ENCODE measurements around the gene EPHB1.

EPHB1 gene

DNA sequence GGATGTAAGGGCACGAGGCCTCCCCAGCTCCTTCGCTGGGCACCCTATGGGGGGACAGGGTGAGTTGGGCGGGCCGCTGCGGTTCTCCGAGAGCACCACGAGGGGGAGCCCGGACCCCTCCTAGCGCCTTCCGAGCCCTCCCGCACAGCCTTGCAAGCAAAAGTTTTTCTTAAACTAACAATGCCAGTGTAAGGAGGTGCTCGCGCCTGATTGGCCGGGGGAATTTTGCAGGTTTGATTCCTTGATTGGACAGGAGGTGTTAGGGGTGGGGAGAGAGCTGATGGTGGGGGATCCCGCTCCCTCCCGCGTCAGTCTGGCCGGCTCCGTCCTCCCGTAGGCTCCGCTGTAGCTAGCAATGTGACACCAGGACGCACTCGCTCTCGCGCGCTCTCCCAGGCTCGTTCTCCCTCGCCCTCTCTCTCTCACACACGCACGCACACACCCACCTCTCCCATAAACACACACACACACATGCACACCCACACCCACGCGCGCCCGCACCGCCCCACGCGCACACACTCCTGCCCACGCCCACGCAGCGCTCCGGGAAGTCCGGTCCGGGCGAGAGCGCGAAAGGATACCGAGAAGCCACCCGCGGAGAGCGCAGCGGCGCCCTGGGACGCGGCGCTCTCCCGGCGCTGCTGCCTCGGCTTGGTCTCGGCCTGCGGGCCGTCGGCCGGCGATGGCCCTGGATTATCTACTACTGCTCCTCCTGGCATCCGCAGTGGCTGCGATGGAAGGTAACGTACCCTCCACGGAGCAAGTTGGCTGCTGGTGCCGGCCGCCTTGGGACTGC is at the start of gene EPHB1:
TSS of gene EPHB1 (plus strand) at position 311 of the 796 bp plus-strand sequence.
- Histone ChIP-seq H3K9me3 (ENCODE audit: control insufficient read depth in 1 of 2, low read length in 2 of 2) (no peaks in the 10 kb centered on the region), H3K9ac (ENCODE audit: low read depth in 1 of 2, low read length in 2 of 2) (peak within 1 kb of the TSS in 1 of 2 donors; percentile 12), H3K4me3 (ENCODE audit: low read depth in 1 of 2, low read length in 2 of 2) (peak within 1 kb of the TSS; percentile 69 to 74), H3K27me3 (ENCODE audit: control insufficient read depth in 1 of 2, insufficient read depth in 2 of 2, low read length in 2 of 2) (peaks cover 33 to 45% of the 10 kb centered on the region in 2 donors), H3K36me3 (ENCODE audit: control insufficient read depth in 1 of 2, insufficient read depth in 2 of 2, low read length in 2 of 2) (no peaks in the 10 kb centered on the region), H3K4me1 (ENCODE audit: control insufficient read depth in 1 of 2, insufficient read depth in 2 of 2, low read length in 2 of 2) (peaks cover 0 to 17% of the 10 kb centered on the region in 2 donors), H3K27ac (ENCODE audit: low read depth, low read length) (no peak within 1 kb of the TSS)

DNA sequence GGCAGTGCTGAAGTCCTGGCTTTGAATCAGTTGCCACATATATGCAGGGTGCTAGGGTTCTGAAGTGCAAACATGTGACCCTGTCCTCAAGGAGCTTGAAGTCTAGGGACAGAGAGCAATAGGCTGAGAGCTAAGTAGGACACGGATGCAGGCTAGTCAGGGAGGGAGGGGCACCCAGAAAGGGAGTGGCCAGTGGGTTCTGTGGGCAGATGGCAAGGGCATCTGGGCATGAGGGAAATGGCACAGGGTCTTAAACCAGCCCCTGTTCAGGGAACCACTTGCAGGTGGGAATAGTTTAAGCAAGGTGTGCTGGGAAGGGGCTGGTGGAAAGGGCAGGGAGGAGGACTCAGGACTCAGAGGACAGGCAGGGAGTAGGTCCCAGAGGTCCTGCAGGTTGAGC is 46.4 kb upstream of the EPHB1 start:
- Histone ChIP-seq H3K9me3 (ENCODE audit: control insufficient read depth in 1 of 2, low read length in 2 of 2) (no peaks in the 10 kb centered on the region), H3K36me3 (ENCODE audit: control insufficient read depth in 1 of 2, insufficient read depth in 2 of 2, low read length in 2 of 2) (no peaks in the 10 kb centered on the region), H3K4me1 (ENCODE audit: control insufficient read depth in 1 of 2, insufficient read depth in 2 of 2, low read length in 2 of 2) (no peaks in the 10 kb centered on the region), H3K9ac (ENCODE audit: low read depth in 1 of 2, low read length in 2 of 2) (no peak overlapping the region), H3K27me3 (ENCODE audit: control insufficient read depth in 1 of 2, insufficient read depth in 2 of 2, low read length in 2 of 2) (no peaks in the 10 kb centered on the region), H3K4me3 (ENCODE audit: low read depth in 1 of 2, low read length in 2 of 2) (no peak overlapping the region), H3K27ac (ENCODE audit: low read depth, low read length) (no peak overlapping the region)

DNA sequence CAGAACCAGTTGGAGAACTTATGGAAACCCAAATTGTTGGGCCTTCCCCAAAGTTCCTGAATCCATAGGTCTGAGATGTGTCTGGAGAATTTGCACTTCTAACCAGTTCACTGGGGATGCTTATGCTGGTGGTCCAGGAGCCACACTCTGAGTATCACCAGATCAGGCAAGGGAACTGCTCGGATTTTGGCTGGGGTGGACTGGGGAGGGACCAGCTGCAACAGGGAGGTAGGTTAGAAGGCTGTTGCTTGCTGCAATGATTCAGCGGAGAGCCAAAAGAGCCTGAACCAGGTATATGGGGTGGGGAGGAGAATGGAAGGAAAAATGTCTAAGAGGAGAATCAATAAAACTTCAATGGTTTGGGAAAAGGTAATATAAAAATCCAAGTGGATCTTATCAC is 45.9 kb upstream of the EPHB1 start:
- Histone ChIP-seq H3K4me3 (ENCODE audit: low read depth in 1 of 2, low read length in 2 of 2) (no peak overlapping the region), H3K9me3 (ENCODE audit: control insufficient read depth in 1 of 2, low read length in 2 of 2) (no peaks in the 10 kb centered on the region)

DNA sequence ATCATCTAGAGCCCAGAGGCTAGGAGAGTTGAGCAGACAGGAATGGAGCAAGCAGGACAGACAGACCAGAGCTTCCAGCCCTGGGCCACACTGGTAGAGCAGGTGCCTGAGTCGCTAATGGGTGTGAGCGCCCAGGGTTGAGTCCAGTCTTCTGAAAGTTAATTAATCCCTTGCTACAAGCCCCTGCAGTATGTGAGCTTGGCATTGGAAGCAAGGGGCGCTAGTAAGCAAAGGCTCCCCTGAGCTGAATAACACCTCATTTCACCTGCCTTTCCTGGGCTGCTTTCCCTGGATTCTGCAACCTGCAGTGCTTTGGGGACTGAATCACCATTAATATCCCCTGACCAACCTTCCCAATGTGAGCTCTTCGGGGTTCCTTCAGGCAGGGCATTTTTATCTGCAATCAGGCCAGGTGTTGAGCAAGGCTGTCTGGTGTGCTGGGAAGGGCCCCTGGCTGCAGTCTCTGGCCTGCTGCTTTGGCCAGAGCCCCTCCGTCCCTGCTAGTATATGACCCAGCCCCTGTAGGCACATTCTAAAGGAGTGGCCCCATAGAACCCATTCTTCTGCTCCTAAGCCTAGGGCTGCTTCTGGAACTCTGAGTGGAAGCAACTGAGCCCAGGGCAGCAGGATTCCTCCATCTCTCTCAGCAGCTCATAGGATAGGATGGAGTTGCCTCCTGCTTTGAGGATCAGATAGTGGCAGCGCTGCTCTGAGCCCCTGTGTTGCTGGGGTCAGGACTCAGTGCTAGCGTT is 45.1 kb upstream of the EPHB1 start:
- no peaks in the 10 kb centered on the region for H3K9me3 ChIP-seq (ENCODE audit: control insufficient read depth in 1 of 2, low read length in 2 of 2)
- H3K27ac ChIP-seq (ENCODE audit: low read depth, low read length) = no peak overlapping the region
- no peaks in the 10 kb centered on the region for H3K36me3 ChIP-seq (ENCODE audit: control insufficient read depth in 1 of 2, insufficient read depth in 2 of 2, low read length in 2 of 2)
- no peak overlapping the region for H3K4me3 ChIP-seq (ENCODE audit: low read depth in 1 of 2, low read length in 2 of 2)
- H3K9ac ChIP-seq (ENCODE audit: low read depth in 1 of 2, low read length in 2 of 2) = no peak overlapping the region
- no peaks in the 10 kb centered on the region for H3K4me1 ChIP-seq (ENCODE audit: control insufficient read depth in 1 of 2, insufficient read depth in 2 of 2, low read length in 2 of 2)
- H3K27me3 ChIP-seq (ENCODE audit: control insufficient read depth in 1 of 2, insufficient read depth in 2 of 2, low read length in 2 of 2) = no peaks in the 10 kb centered on the region

More for the DNA sequence above, 45.9 kb upstream of the EPHB1 start:
- Histone ChIP-seq H3K9ac (ENCODE audit: low read depth in 1 of 2, low read length in 2 of 2) (no peak overlapping the region), H3K36me3 (ENCODE audit: control insufficient read depth in 1 of 2, insufficient read depth in 2 of 2, low read length in 2 of 2) (no peaks in the 10 kb centered on the region), H3K27me3 (ENCODE audit: control insufficient read depth in 1 of 2, insufficient read depth in 2 of 2, low read length in 2 of 2) (no peaks in the 10 kb centered on the region), H3K27ac (ENCODE audit: low read depth, low read length) (no peak overlapping the region), H3K4me1 (ENCODE audit: control insufficient read depth in 1 of 2, insufficient read depth in 2 of 2, low read length in 2 of 2) (no peaks in the 10 kb centered on the region)

DNA sequence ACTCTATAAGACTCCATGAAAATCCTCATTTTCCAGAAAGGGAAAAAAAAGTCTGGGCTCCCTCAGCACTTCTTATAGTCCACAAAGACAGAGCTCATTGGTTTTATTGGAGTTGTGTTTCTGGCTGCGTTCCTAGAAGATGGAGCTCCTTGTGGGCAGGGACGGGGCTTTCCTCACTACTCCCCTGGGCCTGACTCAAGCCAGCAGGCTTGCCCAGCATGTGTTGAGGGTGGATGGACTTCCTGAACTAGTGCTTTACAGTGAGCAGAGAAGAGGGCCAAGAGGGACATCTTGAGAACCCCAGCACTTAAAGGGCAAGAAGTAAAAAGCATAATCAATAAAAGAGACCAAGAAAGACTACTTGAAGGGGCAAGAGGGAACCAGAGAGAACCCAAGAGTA is 43.2 kb upstream of the EPHB1 start:
- no peaks in the 10 kb centered on the region for H3K36me3 ChIP-seq (ENCODE audit: control insufficient read depth in 1 of 2, insufficient read depth in 2 of 2, low read length in 2 of 2)
- H3K9me3 ChIP-seq (ENCODE audit: control insufficient read depth in 1 of 2, low read length in 2 of 2) = no peaks in the 10 kb centered on the region
- H3K4me3 ChIP-seq (ENCODE audit: low read depth in 1 of 2, low read length in 2 of 2) = no peak overlapping the region
- H3K27ac ChIP-seq (ENCODE audit: low read depth, low read length) = no peak overlapping the region
- no peaks in the 10 kb centered on the region for H3K4me1 ChIP-seq (ENCODE audit: control insufficient read depth in 1 of 2, insufficient read depth in 2 of 2, low read length in 2 of 2)
- H3K9ac ChIP-seq (ENCODE audit: low read depth in 1 of 2, low read length in 2 of 2) = no peak overlapping the region
- H3K27me3 ChIP-seq (ENCODE audit: control insufficient read depth in 1 of 2, insufficient read depth in 2 of 2, low read length in 2 of 2) = no peaks in the 10 kb centered on the region

DNA sequence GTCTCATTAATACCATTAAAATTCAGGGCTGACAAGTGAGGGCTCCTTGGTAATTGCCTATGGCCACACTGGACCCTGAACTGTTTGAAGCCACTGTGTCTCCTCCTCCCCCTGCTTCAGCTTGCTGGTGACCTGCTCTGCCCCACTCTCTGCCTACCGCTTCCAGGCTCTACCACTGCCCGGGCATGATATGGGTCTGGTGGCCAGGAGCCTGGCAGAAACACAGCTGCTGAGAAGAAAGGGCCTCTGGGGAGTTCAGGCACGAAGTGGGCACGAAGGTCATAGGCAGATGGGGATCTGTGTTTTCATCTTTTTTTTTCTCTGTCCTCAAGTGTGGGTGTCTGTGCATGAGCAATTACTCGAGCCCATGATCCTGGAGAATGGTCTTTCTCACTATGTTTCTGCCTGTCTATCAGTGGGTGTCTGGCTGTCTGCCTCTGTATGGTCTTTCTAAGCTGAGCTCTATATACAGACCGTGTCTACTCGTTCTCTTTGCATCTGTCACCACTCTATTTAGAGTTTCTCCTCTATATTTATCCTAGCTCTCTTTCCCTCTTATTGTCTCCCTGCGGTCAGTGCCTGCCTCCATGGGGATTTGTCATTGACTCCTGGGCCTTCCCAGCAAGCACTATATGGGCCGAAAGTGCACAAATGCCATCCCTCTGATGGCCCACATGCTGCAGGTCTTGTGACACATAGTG is 42.1 kb upstream of the EPHB1 start:
- no peak overlapping the region for H3K4me3 ChIP-seq (ENCODE audit: low read depth in 1 of 2, low read length in 2 of 2)
- no peaks in the 10 kb centered on the region for H3K27me3 ChIP-seq (ENCODE audit: control insufficient read depth in 1 of 2, insufficient read depth in 2 of 2, low read length in 2 of 2)
- no peaks in the 10 kb centered on the region for H3K9me3 ChIP-seq (ENCODE audit: control insufficient read depth in 1 of 2, low read length in 2 of 2)
- no peak overlapping the region for H3K27ac ChIP-seq (ENCODE audit: low read depth, low read length)
- H3K4me1 ChIP-seq (ENCODE audit: control insufficient read depth in 1 of 2, insufficient read depth in 2 of 2, low read length in 2 of 2) = no peaks in the 10 kb centered on the region
- H3K9ac ChIP-seq (ENCODE audit: low read depth in 1 of 2, low read length in 2 of 2) = no peak overlapping the region
- H3K36me3 ChIP-seq (ENCODE audit: control insufficient read depth in 1 of 2, insufficient read depth in 2 of 2, low read length in 2 of 2) = no peaks in the 10 kb centered on the region

DNA sequence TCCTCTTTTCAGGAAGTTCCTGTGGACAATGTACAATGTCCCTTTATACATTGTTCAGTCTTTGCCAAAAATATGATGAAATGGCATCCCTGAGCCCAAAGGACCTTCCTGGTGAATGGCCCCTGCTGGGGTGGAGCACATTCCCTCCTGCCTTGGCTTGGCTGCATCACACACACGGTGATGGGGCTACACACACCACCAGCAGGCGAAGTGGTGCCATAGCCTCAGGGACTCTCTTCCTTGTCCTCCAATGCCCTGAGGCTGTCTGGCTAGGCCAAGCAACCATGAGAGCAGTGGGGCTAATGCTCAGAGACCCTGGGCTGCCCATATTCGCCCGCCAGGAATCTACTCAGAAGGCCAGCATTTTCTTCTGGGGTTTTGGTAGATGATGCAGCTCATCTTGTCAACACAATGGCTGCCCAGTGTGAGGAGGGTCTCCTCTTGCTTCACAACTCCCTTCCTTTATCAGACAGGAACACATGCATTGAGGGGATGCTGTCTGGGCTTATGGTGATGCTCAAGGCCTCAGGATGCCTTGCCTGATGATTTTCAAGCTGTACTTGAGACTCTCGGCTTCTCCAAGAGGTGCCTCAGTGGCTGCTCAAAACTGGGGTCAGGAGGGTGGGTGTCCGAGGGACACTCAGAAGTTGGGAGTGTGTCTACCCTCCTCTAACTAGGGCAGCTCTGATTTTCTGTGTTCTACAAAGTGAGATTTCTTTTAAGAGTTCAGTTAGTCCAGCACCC is 40.9 kb upstream of the EPHB1 start:
- Histone ChIP-seq H3K4me1 (ENCODE audit: control insufficient read depth in 1 of 2, insufficient read depth in 2 of 2, low read length in 2 of 2) (no peaks in the 10 kb centered on the region), H3K27ac (ENCODE audit: low read depth, low read length) (no peak overlapping the region), H3K4me3 (ENCODE audit: low read depth in 1 of 2, low read length in 2 of 2) (no peak overlapping the region), H3K27me3 (ENCODE audit: control insufficient read depth in 1 of 2, insufficient read depth in 2 of 2, low read length in 2 of 2) (no peaks in the 10 kb centered on the region), H3K9me3 (ENCODE audit: control insufficient read depth in 1 of 2, low read length in 2 of 2) (no peaks in the 10 kb centered on the region), H3K36me3 (ENCODE audit: control insufficient read depth in 1 of 2, insufficient read depth in 2 of 2, low read length in 2 of 2) (no peaks in the 10 kb centered on the region), H3K9ac (ENCODE audit: low read depth in 1 of 2, low read length in 2 of 2) (no peak overlapping the region)

DNA sequence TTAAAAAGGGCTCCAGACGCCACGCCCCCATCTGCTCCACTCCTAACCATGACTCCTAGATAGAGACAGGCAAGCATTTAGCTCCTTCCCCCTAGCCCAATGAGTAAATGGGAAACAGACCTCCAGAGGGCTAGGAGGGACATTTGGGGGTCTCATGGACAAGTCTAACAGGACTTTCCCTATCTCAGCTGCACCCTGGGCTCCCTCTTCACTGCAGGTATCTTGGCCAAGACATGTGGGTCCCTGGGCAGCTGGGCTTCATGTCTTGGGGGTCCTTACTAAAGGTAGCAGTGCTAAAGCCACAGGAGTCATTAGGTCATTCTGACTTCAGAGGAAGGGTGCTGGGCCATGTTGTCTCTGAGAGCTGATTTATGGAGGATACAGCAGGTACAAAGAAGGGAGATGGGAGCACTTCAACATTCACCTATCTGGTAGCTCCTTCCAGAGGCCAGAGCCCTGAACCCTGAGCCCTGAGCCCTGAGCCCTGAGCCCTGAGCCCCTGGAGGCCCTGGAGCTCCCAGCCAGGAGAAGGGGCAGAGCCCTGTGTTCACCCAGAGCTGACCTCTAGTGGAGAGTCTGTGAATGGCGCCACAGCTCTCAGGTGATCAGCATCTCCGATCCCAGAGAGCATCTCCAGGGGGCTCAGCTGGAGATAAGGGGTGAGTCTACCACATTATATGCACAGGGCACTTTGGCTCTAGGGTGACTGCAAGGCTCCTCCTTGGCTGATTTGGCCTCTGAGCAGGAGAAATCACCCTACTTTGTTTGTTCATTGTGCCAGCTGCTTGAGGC is 40.1 kb upstream of the EPHB1 start:
- no peak overlapping the region for H3K4me3 ChIP-seq (ENCODE audit: low read depth in 1 of 2, low read length in 2 of 2)
- no peaks in the 10 kb centered on the region for H3K4me1 ChIP-seq (ENCODE audit: control insufficient read depth in 1 of 2, insufficient read depth in 2 of 2, low read length in 2 of 2)
- H3K27me3 ChIP-seq (ENCODE audit: control insufficient read depth in 1 of 2, insufficient read depth in 2 of 2, low read length in 2 of 2) = no peaks in the 10 kb centered on the region
- H3K36me3 ChIP-seq (ENCODE audit: control insufficient read depth in 1 of 2, insufficient read depth in 2 of 2, low read length in 2 of 2) = no peaks in the 10 kb centered on the region
- no peak overlapping the region for H3K9ac ChIP-seq (ENCODE audit: low read depth in 1 of 2, low read length in 2 of 2)
- no peak overlapping the region for H3K27ac ChIP-seq (ENCODE audit: low read depth, low read length)
- H3K9me3 ChIP-seq (ENCODE audit: control insufficient read depth in 1 of 2, low read length in 2 of 2) = no peaks in the 10 kb centered on the region

DNA sequence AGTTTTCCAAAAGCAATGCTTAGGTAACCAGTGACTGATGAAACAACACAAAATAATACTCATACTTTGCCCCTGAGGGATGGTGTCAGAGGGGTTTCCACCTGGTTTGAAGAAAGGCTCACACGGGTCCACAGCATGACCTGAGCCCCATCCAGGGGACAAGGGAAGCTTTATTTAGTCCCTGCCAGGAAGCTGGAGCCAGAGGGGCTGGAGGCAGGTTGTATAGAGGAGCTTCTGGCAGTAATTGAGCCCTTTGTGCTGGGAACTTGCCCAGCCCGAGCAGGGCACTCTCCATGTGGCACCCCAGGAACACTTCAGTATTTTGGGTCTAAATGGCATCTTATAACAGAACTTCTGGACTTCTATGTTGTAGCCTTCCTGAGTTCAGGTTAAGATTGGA is 39.2 kb upstream of the EPHB1 start:
- no peak overlapping the region for H3K4me3 ChIP-seq (ENCODE audit: low read depth in 1 of 2, low read length in 2 of 2)
- no peaks in the 10 kb centered on the region for H3K27me3 ChIP-seq (ENCODE audit: control insufficient read depth in 1 of 2, insufficient read depth in 2 of 2, low read length in 2 of 2)
- H3K9me3 ChIP-seq (ENCODE audit: control insufficient read depth in 1 of 2, low read length in 2 of 2) = no peaks in the 10 kb centered on the region
- H3K27ac ChIP-seq (ENCODE audit: low read depth, low read length) = no peak overlapping the region
- H3K4me1 ChIP-seq (ENCODE audit: control insufficient read depth in 1 of 2, insufficient read depth in 2 of 2, low read length in 2 of 2) = no peaks in the 10 kb centered on the region
- H3K36me3 ChIP-seq (ENCODE audit: control insufficient read depth in 1 of 2, insufficient read depth in 2 of 2, low read length in 2 of 2) = no peaks in the 10 kb centered on the region
- no peak overlapping the region for H3K9ac ChIP-seq (ENCODE audit: low read depth in 1 of 2, low read length in 2 of 2)

All from duodenal mucosa (tissue), 2 donors.